Measurements from ENCODE around the gene SKOR1. TPM values are rescaled to one million over a fixed set of nuclear protein-coding genes. Genes with fewer than 3 reads are reported as not detected.

Gene SKOR1
- total and polyA plus RNA-seq, 2 of the 13 experiments (the other 11 are each of a cell fraction or from before 2014, with no cell fraction given) = 0.09 to 0.11 TPM

GRCh38 chr15:67834581-67835296, 9.4 kb downstream of the SKOR1 start (continued):
- TF ChIP-seq RBM39 (IDR thresholded peaks at IDR 0.05; ENCODE audit: low read depth, low read length, poor library complexity, severe bottlenecking) (peak; percentile 41), CBFB (CRISPR knock-in tag; IDR thresholded peaks at IDR 0.05) (no peak), DRAP1 (CRISPR knock-in tag; IDR thresholded peaks at IDR 0.05) (no peak), ARID4A (CRISPR knock-in tag; IDR thresholded peaks at IDR 0.05; ENCODE audit: borderline replicate concordance) (peak; percentile 39; the same call in 1 of the 2 replicates), ZNF224 (CRISPR knock-in tag; IDR thresholded peaks at IDR 0.05) (0 out of 2 replicates have a peak, but pooled peaks have one; percentile 9), GABPA (IDR thresholded peaks at IDR 0.05; ENCODE audit: low read depth, low read length) (no peak), GABPA (CRISPR knock-in tag; IDR thresholded peaks at IDR 0.05; ENCODE audit: low read depth) (no peak), MAX (IDR thresholded peaks at IDR 0.05) (0 out of 2 replicates have a peak, but pooled peaks have one; percentile 11), HNRNPLL (IDR thresholded peaks at IDR 0.05; ENCODE audit: low read depth, low read length, poor library complexity, severe bottlenecking) (peak; percentile 14), XRCC5 (optimal IDR thresholded peaks at IDR 0.05; ENCODE audit: low read length) (peak; percentile 12), ZNF264 (CRISPR knock-in tag; IDR thresholded peaks at IDR 0.05) (no peak)

Measured in HepG2 (cell line).